ENCODE data around the gene CAPSL. TPM values are rescaled to one million over a fixed set of nuclear protein-coding genes. Genes with fewer than 3 reads are reported as not detected.

CAPSL gene
- total and polyA plus RNA-seq, 8 donors: 1.7 TPM; not detected in 7

DNA sequence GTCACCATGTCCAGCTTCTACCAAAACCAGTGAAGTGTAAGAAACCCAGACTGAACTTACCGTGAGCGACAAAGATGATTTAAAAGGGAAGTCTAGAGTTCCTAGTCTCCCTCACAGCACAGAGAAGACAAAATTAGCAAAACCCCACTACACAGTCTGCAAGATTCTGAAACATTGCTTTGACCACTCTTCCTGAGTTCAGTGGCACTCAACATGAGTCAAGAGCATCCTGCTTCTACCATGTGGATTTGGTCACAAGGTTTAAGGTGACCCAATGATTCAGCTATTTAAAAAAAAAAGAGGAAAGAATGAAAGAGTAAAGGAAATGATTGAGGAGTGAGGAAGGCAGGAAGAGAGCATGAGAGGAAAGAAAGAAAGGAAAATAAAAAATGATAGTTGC lies 62.0 kb downstream of the CAPSL start:
- intact Hi-C loops (cut with DNase I): no loop called here
- FAIRE-seq (no peak), ATAC-seq (no peak), DNase-seq (no peak)
- no peak overlapping the region for H3K4me3 ChIP-seq
- no peak overlapping the region for H3K27ac ChIP-seq
- WGBS, 2 donors: 85 to 92% methylated on average over 2 of the region's 2 CpGs
- peaks cover 0 to 3% (median 0%) of the 10 kb centered on the region in 3 donors for H3K36me3 ChIP-seq
- H3K4me1 ChIP-seq: no peaks in the 10 kb centered on the region
- H3K27me3 ChIP-seq: no peaks in the 10 kb centered on the region
- TF ChIP-seq, protein P1, sequence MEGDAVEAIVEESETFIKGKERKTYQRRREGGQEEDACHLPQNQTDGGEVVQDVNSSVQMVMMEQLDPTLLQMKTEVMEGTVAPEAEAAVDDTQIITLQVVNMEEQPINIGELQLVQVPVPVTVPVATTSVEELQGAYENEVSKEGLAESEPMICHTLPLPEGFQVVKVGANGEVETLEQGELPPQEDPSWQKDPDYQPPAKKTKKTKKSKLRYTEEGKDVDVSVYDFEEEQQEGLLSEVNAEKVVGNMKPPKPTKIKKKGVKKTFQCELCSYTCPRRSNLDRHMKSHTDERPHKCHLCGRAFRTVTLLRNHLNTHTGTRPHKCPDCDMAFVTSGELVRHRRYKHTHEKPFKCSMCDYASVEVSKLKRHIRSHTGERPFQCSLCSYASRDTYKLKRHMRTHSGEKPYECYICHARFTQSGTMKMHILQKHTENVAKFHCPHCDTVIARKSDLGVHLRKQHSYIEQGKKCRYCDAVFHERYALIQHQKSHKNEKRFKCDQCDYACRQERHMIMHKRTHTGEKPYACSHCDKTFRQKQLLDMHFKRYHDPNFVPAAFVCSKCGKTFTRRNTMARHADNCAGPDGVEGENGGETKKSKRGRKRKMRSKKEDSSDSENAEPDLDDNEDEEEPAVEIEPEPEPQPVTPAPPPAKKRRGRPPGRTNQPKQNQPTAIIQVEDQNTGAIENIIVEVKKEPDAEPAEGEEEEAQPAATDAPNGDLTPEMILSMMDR (IDR thresholded peaks at IDR 0.05): no peak
- no peaks in the 10 kb centered on the region for H3K9me3 ChIP-seq

DNA sequence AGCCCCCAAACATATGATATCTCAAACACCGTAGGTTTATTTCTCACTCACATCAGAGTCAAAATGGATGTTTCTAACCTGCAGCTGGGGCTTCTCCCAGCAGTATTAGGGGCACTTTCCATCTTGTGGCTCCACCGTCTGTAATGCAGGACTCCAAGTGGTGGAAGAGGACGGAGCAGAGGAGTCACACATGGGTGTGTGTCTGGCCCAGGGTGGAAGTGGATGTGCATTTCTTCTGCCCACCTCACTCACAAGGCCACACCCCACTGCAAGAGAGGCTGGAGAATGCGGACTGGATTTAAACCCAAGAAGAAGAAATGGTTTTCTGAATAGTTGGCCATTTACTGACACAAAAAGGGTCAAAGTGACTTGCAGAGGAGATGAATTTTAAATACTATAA lies 67.8 kb downstream of the CAPSL start:
- DNase-seq (no peak), FAIRE-seq (no peak), ATAC-seq (no peak)
- Histone ChIP-seq H3K9me3 (no peaks in the 10 kb centered on the region), H3K4me3 (no peak overlapping the region), H3K27me3 (no peaks in the 10 kb centered on the region), H3K36me3 (peaks cover 0 to 3% (median 0%) of the 10 kb centered on the region in 3 donors), H3K27ac (no peak overlapping the region), H3K4me1 (no peaks in the 10 kb centered on the region)
- intact Hi-C loops (cut with DNase I): no loop called here
- 77 to 89% methylated on average over 4 of the region's 4 CpGs for WGBS, 2 donors
- TF ChIP-seq, protein P1 (IDR thresholded peaks at IDR 0.05): no peak

DNA sequence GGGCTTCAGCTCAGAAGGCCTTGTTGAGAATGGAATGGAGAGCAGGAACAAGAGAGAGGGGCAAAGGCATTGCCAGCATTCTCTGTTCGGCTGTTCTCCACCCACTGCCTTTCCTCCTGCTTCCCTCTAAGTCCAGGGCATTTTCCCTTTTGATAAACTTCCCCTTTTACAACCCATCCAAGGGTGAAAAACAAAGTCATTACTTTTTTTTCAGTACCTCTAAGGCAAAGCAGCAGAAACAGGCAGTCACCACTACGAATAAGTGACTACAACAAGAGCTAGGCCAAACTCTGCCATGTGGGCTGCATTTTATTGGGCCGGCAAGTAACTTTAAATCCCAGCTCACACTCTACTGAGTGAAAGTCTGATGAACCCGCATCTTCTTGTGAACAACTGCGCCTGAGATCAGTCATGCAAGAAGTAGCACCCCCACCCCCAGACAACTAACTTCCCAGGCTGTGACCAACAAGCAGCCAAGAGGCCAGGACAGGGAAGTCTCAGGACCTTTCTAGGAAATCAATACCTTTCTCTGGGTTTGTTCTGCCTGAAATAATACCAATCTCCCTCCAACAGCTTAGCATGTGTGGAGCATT lies 68.6 kb downstream of the CAPSL start:
- WGBS, 2 donors: 70 to 76% methylated on average over 5 of the region's 5 CpGs
- DNase-seq (no peak), FAIRE-seq (no peak), ATAC-seq (no peak)
- no peaks in the 10 kb centered on the region for H3K27me3 ChIP-seq
- H3K27ac ChIP-seq: no peak overlapping the region
- TF ChIP-seq, protein P1 (IDR thresholded peaks at IDR 0.05): no peak
- no peaks in the 10 kb centered on the region for H3K9me3 ChIP-seq
- H3K4me3 ChIP-seq: no peak overlapping the region
- intact Hi-C loops (cut with DNase I): no loop called here
- H3K4me1 ChIP-seq: no peaks in the 10 kb centered on the region
- H3K36me3 ChIP-seq: peaks cover 0 to 3% (median 0%) of the 10 kb centered on the region in 3 donors

DNA sequence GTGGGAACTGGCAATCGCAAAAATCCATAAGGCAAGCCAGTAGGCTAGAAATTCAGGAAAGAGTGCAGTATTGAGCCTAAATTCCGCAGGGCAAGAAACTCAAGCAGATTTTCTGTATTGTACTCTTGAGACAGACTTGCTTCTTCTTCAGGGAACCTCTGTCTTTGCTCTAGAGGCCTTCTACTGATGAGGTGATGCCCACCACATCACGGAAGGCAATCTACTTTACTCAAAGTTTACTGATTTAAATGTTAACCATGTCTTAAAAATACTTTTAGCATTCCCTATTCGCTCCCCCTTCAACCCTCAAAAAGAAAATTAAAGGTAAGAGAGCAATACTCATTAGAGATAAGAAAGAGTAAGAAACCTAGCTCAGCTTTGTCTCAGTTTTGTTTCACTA lies 70.4 kb downstream of the CAPSL start:
- Histone ChIP-seq H3K4me3 (no peak overlapping the region), H3K4me1 (no peaks in the 10 kb centered on the region), H3K36me3 (peaks cover 0 to 3% (median 0%) of the 10 kb centered on the region in 3 donors), H3K27me3 (no peaks in the 10 kb centered on the region), H3K27ac (no peak overlapping the region), H3K9me3 (no peaks in the 10 kb centered on the region)
- intact Hi-C loops (cut with DNase I): no loop called here
- FAIRE-seq (no peak), ATAC-seq (no peak), DNase-seq (no peak)
- 75 to 82% methylated on average over 4 of the region's 4 CpGs for WGBS, 2 donors
- TF ChIP-seq, protein P1 (IDR thresholded peaks at IDR 0.05): no peak

DNA sequence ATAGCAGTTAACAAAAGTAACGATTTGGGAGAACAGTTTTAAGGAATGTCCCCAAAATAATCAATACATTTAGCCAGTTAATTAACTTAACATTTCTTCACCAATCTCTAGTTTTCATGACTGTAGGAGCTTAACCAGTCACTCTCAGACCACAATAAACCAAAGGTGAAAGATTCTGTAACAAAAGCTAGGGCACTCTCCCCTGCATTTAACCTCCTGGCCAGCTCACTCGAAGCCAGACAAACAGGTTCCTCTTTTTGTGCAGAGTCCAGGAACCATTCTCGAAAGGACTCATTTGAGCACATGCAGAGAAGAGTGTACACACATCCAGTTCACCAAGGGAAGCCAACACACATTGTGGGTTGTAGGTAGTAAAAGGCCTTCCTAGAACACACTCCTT lies 75.3 kb downstream of the CAPSL start:
- no peak for ATAC-seq

More for the DNA sequence above, 75.3 kb downstream of the CAPSL start:
- FAIRE-seq (no peak), DNase-seq (no peak)
- Histone ChIP-seq H3K9me3 (no peaks in the 10 kb centered on the region), H3K27ac (no peak overlapping the region), H3K27me3 (no peaks in the 10 kb centered on the region), H3K4me3 (no peak overlapping the region), H3K36me3 (no peaks in the 10 kb centered on the region), H3K4me1 (no peaks in the 10 kb centered on the region)
- intact Hi-C loops (cut with DNase I): no loop called here
- TF ChIP-seq, protein P1 (IDR thresholded peaks at IDR 0.05): no peak
- 43 to 44% methylated on average over 3 of the region's 3 CpGs for WGBS, 2 donors
